ENCODE results near the gene STK39.

- TF ChIP-seq POLR2A (IDR thresholded peaks at IDR 0.05) (no peak), EP300 (IDR thresholded peaks at IDR 0.05) (no peak)
These were observed 130.9 kb downstream of the STK39 start for GRCh38 chr2:168116448-168116847.
